Measurements from ENCODE around the gene TACSTD2. TPM values are rescaled to one million over a fixed set of nuclear protein-coding genes. Genes with fewer than 3 reads are reported as not detected.

The TACSTD2 gene
- total RNA-seq, 1 experiment from 2014 or later, result 0.28 TPM

- Histone ChIP-seq H3K4me3 (ENCODE audit: low read depth in 2 of 2, low read length in 2 of 2) (no peak overlapping the region), H3K27me3 (ENCODE audit: control insufficient read depth, insufficient read depth, low read length) (peaks cover 9% of the 10 kb centered on the region), H3K9me3 (ENCODE audit: control insufficient read depth, insufficient read depth, low read depth, low read length) (no peaks in the 10 kb centered on the region), H3K36me3 (ENCODE audit: control insufficient read depth, insufficient read depth, low read length) (no peaks in the 10 kb centered on the region), H3K27ac (ENCODE audit: low read length) (no peak overlapping the region), H3K4me1 (ENCODE audit: control insufficient read depth, insufficient read depth, low read length) (no peaks in the 10 kb centered on the region)
- TF ChIP-seq SIN3A (IDR thresholded peaks at IDR 0.05; ENCODE audit: borderline replicate concordance, insufficient read depth, low read depth, low read length) (no peak), POLR2AphosphoS5 (IDR thresholded peaks at IDR 0.05; ENCODE audit: low read depth, low read length) (no peak)
- BruUV-seq (replicated peaks), result no TSS peak
- in situ Hi-C loops (cut with HindIII; ENCODE audit: low pct_unique_long_range_greater_than_20kb, low sequenced_read_pairs) (no loop called here), intact Hi-C loops (cut with micrococcal nuclease; ENCODE audit: unreplicated experiment) (no loop called here)
- no peak for ATAC-seq
- ChIA-PET POLR2A (no interaction called here), CTCF (no interaction called here)
- DNase-seq (ENCODE audit: low read depth, low spot score), result no peak
These were observed 13.0 kb upstream of the TACSTD2 start for GRCh38 chr1:58590019-58590418.

DNA sequence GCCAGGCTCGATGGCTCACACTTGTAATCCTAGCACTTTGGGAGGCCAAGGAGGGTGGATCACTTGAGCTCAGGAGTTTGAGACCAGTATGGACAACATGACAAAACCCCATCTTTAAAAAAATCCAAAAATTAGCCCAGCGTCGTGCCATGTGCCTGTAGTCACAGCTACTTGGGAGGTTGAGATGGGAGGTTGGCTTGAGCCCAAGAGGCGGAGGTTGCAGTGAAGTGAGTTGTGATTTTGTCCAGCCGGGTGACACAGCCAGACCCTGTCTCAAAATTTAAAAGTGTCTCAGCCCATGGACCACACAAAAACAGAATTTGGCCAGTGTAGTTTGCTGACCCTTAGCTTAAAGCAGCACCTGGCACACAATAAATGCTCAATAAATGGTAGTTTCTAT is 11.3 kb upstream of the TACSTD2 start:
- POLR2A ChIA-PET, result no interaction called here
- intact Hi-C loops (cut with micrococcal nuclease; ENCODE audit: unreplicated experiment), result no loop called here
- CTCF ChIA-PET, result no interaction called here
- Histone ChIP-seq H3K27me3 (ENCODE audit: control insufficient read depth, insufficient read depth, low read length) (peaks cover 9% of the 10 kb centered on the region), H3K4me3 (ENCODE audit: low read depth in 2 of 2, low read length in 2 of 2) (no peak overlapping the region), H3K36me3 (ENCODE audit: control insufficient read depth, insufficient read depth, low read length) (no peaks in the 10 kb centered on the region), H3K4me1 (ENCODE audit: control insufficient read depth, insufficient read depth, low read length) (no peaks in the 10 kb centered on the region), H3K27ac (ENCODE audit: low read length) (no peak overlapping the region), H3K9me3 (ENCODE audit: control insufficient read depth, insufficient read depth, low read depth, low read length) (no peaks in the 10 kb centered on the region)
- BruUV-seq (replicated peaks), result no TSS peak
- in situ Hi-C loops (cut with HindIII; ENCODE audit: low pct_unique_long_range_greater_than_20kb, low sequenced_read_pairs), result no loop called here
- no peak for ATAC-seq
- no peak for DNase-seq (ENCODE audit: low read depth, low spot score)
- TF ChIP-seq POLR2AphosphoS5 (IDR thresholded peaks at IDR 0.05; ENCODE audit: low read depth, low read length) (no peak), CTCF (IDR thresholded peaks at IDR 0.05) (no peak), SIN3A (IDR thresholded peaks at IDR 0.05; ENCODE audit: borderline replicate concordance, insufficient read depth, low read depth, low read length) (no peak), TCF7L2 (IDR thresholded peaks at IDR 0.05; ENCODE audit: low read depth, low read length) (no peak)
- TF ChIP-seq, protein P1, sequence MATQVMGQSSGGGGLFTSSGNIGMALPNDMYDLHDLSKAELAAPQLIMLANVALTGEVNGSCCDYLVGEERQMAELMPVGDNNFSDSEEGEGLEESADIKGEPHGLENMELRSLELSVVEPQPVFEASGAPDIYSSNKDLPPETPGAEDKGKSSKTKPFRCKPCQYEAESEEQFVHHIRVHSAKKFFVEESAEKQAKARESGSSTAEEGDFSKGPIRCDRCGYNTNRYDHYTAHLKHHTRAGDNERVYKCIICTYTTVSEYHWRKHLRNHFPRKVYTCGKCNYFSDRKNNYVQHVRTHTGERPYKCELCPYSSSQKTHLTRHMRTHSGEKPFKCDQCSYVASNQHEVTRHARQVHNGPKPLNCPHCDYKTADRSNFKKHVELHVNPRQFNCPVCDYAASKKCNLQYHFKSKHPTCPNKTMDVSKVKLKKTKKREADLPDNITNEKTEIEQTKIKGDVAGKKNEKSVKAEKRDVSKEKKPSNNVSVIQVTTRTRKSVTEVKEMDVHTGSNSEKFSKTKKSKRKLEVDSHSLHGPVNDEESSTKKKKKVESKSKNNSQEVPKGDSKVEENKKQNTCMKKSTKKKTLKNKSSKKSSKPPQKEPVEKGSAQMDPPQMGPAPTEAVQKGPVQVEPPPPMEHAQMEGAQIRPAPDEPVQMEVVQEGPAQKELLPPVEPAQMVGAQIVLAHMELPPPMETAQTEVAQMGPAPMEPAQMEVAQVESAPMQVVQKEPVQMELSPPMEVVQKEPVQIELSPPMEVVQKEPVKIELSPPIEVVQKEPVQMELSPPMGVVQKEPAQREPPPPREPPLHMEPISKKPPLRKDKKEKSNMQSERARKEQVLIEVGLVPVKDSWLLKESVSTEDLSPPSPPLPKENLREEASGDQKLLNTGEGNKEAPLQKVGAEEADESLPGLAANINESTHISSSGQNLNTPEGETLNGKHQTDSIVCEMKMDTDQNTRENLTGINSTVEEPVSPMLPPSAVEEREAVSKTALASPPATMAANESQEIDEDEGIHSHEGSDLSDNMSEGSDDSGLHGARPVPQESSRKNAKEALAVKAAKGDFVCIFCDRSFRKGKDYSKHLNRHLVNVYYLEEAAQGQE (IDR thresholded peaks at IDR 0.05; ENCODE audit: insufficient read depth in 1 of 2, low read depth in 2 of 2, low read length in 1 of 2), result no peak

DNA sequence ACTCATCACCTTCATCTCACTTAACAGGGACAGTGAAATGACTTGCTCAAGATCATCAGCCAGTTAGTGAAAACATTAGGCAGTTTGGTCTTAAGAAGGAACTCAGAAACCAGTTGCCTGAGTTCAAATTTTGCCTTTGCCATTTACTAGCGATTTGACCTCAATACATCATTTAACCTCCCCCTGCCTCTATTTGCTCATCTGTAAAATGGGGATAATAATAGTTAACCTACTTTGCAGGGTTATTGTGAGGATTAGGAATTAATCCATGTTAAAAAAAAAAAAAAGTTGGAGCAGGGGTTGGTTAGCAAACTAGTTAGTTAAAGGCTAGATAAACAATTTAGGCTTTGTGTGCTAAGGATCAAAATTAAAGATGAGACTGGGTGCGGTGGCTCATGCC is 10.6 kb upstream of the TACSTD2 start:
- ATAC-seq (no peak), DNase-seq (ENCODE audit: low read depth, low spot score) (no peak)
- no TSS peak for BruUV-seq (replicated peaks)
- in situ Hi-C loops (cut with HindIII; ENCODE audit: low pct_unique_long_range_greater_than_20kb, low sequenced_read_pairs), result no loop called here
- H3K4me3 ChIP-seq (ENCODE audit: low read depth in 2 of 2, low read length in 2 of 2), result no peak overlapping the region
- TF ChIP-seq, protein P1 (IDR thresholded peaks at IDR 0.05; ENCODE audit: insufficient read depth in 1 of 2, low read depth in 2 of 2, low read length in 1 of 2), result no peak
- TF ChIP-seq POLR2AphosphoS5 (IDR thresholded peaks at IDR 0.05; ENCODE audit: low read depth, low read length) (no peak), CTCF (IDR thresholded peaks at IDR 0.05) (no peak), SIN3A (IDR thresholded peaks at IDR 0.05; ENCODE audit: borderline replicate concordance, insufficient read depth, low read depth, low read length) (no peak), TCF7L2 (IDR thresholded peaks at IDR 0.05; ENCODE audit: low read depth, low read length) (no peak)
- H3K9me3 ChIP-seq (ENCODE audit: control insufficient read depth, insufficient read depth, low read depth, low read length), result no peaks in the 10 kb centered on the region
- intact Hi-C loops (cut with micrococcal nuclease; ENCODE audit: unreplicated experiment), result no loop called here
- peaks cover 9% of the 10 kb centered on the region for H3K27me3 ChIP-seq (ENCODE audit: control insufficient read depth, insufficient read depth, low read length)
- no peaks in the 10 kb centered on the region for H3K4me1 ChIP-seq (ENCODE audit: control insufficient read depth, insufficient read depth, low read length)
- ChIA-PET CTCF (no interaction called here), POLR2A (no interaction called here)
- H3K36me3 ChIP-seq (ENCODE audit: control insufficient read depth, insufficient read depth, low read length), result no peaks in the 10 kb centered on the region
- H3K27ac ChIP-seq (ENCODE audit: low read length), result no peak overlapping the region

All from Panc1 (cell line).